ENCODE data around the gene INPP5E. TPM values are rescaled to one million over a fixed set of nuclear protein-coding genes. Genes with fewer than 3 reads are reported as not detected.

INPP5E gene
- total and polyA plus RNA-seq, 2 experiments from 2014 or later = 5.8 to 13.4 TPM

- H3K27ac Mint-ChIP-seq = no peak overlapping the region
These were observed 4.5 kb upstream of the INPP5E start for GRCh38 chr9:136444102-136444501.

More at GRCh38 chr9:136444102-136444501, 4.5 kb upstream of the INPP5E start:
- H3K36me3 Mint-ChIP-seq (ENCODE audit: low read depth) = peaks cover 80% of the 10 kb centered on the region
- Histone ChIP-seq H3K9me2 (ENCODE audit: insufficient read depth) (no peaks in the 10 kb centered on the region), H2AFZ (no peak overlapping the region), H3K4me2 (no peak overlapping the region), H3F3A (replicated peaks; ENCODE audit: low read depth) (peaks cover 36% of the 10 kb centered on the region), H3K4me3 (no peak overlapping the region), H3K27me3 (ENCODE audit: insufficient read depth) (no peaks in the 10 kb centered on the region), H3K79me2 (replicated peaks; ENCODE audit: insufficient read depth) (no peaks in the 10 kb centered on the region), H3K36me3 (ENCODE audit: insufficient read depth) (peaks cover 27% of the 10 kb centered on the region), H4K20me1 (replicated peaks; ENCODE audit: insufficient read depth) (peaks cover 14% of the 10 kb centered on the region), H3K27ac (ENCODE audit: low read depth) (no peak overlapping the region), H3K4me1 (ENCODE audit: insufficient read depth) (no peaks in the 10 kb centered on the region)
- no peak overlapping the region; the same call in 2 of the 3 replicates for H3K4me3 Mint-ChIP-seq
- no peak for ATAC-seq
- TF ChIP-seq JUNB (IDR thresholded peaks at IDR 0.05; ENCODE audit: unreplicated experiment) (no peak), STAT1 (IDR thresholded peaks at IDR 0.05; ENCODE audit: unreplicated experiment) (no peak), REST (IDR thresholded peaks at IDR 0.05; ENCODE audit: unreplicated experiment) (no peak), ETS1 (IDR thresholded peaks at IDR 0.05) (no peak), NANOG (IDR thresholded peaks at IDR 0.05; ENCODE audit: borderline replicate concordance) (no peak), ZNF331 (CRISPR knock-in tag; IDR thresholded peaks at IDR 0.05; ENCODE audit: low read depth) (no peak), EZH2 (IDR thresholded peaks at IDR 0.05; ENCODE audit: low read depth, unreplicated experiment) (no peak), CREB1 (CRISPR knock-in tag; IDR thresholded peaks at IDR 0.05; ENCODE audit: low read depth) (no peak), CTCF (conservative IDR thresholded peaks at IDR 0.05; ENCODE audit: low read depth in 2 of 2) (no peak)
- no peak for DNase-seq (ENCODE audit: low spot score)
- peaks cover 2% of the 10 kb centered on the region; the same call in 1 of the 3 replicates for H3K9me3 Mint-ChIP-seq
- peaks cover 7% of the 10 kb centered on the region for H3K27me3 Mint-ChIP-seq (ENCODE audit: insufficient read depth, low read depth, poor library complexity)
- H3K4me1 Mint-ChIP-seq = no peaks in the 10 kb centered on the region; the same call in 2 of the 3 replicates
